Measurements from ENCODE around the gene MIF. TPM values are rescaled to one million over a fixed set of nuclear protein-coding genes. Genes with fewer than 3 reads are reported as not detected.

MIF gene
- total and polyA plus RNA-seq, 2 of the 4 experiments (the other 2 are of a cell fraction), result 123 to 530 TPM

- Histone ChIP-seq H3K9me3 (ENCODE audit: control insufficient read depth, insufficient read depth, low read length) (peaks cover 12% of the 10 kb centered on the region), H4K91ac (ENCODE audit: insufficient read depth, low read depth, low read length) (no peak overlapping the region), H2BK20ac (ENCODE audit: low read depth, low read length) (no peak overlapping the region), H3K27ac (ENCODE audit: insufficient read depth, low read length) (no peak overlapping the region), H2AK9ac (replicated peaks; ENCODE audit: low read depth, low read length, poor library complexity) (no peak overlapping the region), H3K9ac (ENCODE audit: low read depth, low read length) (no peak overlapping the region), H3K4ac (ENCODE audit: low read depth, low read length) (no peak overlapping the region), H4K8ac (ENCODE audit: low read depth in 2 of 2, low read length in 2 of 2) (no peak overlapping the region), H3K36me3 (ENCODE audit: control insufficient read depth, insufficient read depth, low read length) (no peaks in the 10 kb centered on the region), H2BK120ac (ENCODE audit: low read depth, low read length) (no peak overlapping the region), H3K18ac (ENCODE audit: low read depth, low read length) (no peak overlapping the region), H2AK5ac (ENCODE audit: low read depth, low read length) (no peak overlapping the region), H3K14ac (replicated peaks; ENCODE audit: low read depth, low read length) (no peak overlapping the region), H2BK15ac (ENCODE audit: low read depth, low read length) (no peak overlapping the region), H2AFZ (replicated peaks; ENCODE audit: low read length, poor library complexity) (no peak overlapping the region), H3K4me1 (ENCODE audit: control insufficient read depth, insufficient read depth, low read length) (peaks cover 5% of the 10 kb centered on the region), H3K79me1 (ENCODE audit: low read depth in 1 of 2, low read length in 2 of 2) (no peaks in the 10 kb centered on the region), H3K23ac (ENCODE audit: low read depth, low read length) (no peak overlapping the region), H2BK5ac (ENCODE audit: low read depth, low read length, poor library complexity, severe bottlenecking) (no peak overlapping the region), H4K20me1 (ENCODE audit: insufficient read depth, low read length) (no peaks in the 10 kb centered on the region), H3K4me3 (ENCODE audit: insufficient read depth, low read depth, low read length) (no peak overlapping the region), H3K27me3 (ENCODE audit: control insufficient read depth, insufficient read depth, low read length) (no peaks in the 10 kb centered on the region), H3K4me2 (ENCODE audit: low read depth, low read length) (no peak overlapping the region), H4K5ac (ENCODE audit: low read depth, low read length) (no peak overlapping the region), H3K9me1 (ENCODE audit: insufficient read depth, low read length) (0 out of 2 replicates have a peak, but pooled peaks cover 3% of the 10 kb centered on the region), H3K56ac (ENCODE audit: extremely low read depth, insufficient read depth, low read length) (no peak overlapping the region)
- in situ Hi-C loops (cut with MboI; ENCODE audit: low sequenced_read_pairs), result no loop called here
- DNase-seq, result no peak
- WGBS, 2 experiments (ENCODE audit: extremely low coverage in 2 of 2, insufficient read length in 1 of 2), result 20% methylated on average over 1 of the region's 2 CpGs; no CpG with 5 or more reads in 1 of the 2 experiments
- POLR2A ChIA-PET (ENCODE audit: unreplicated experiment), result no interaction called here
- no peak for ATAC-seq (ENCODE audit: low read depth)
- no TSS peak for BruUV-seq (replicated peaks)
- dilution Hi-C loops (cut with HindIII; ENCODE audit: low sequenced_read_pairs, unreplicated experiment), result no loop called here
- CTCF ChIA-PET, result no interaction called here
- intact Hi-C loops (cut with micrococcal nuclease), result no loop called here
- TF ChIP-seq BHLHE40 (IDR thresholded peaks at IDR 0.05; ENCODE audit: low read depth, low read length) (no peak), SMC3 (IDR thresholded peaks at IDR 0.05; ENCODE audit: low read depth, low read length) (no peak), RFX5 (IDR thresholded peaks at IDR 0.05; ENCODE audit: low read depth, low read length) (no peak), NFE2L2 (IDR thresholded peaks at IDR 0.05; ENCODE audit: low read depth, low read length) (no peak), MAFK (IDR thresholded peaks at IDR 0.05; ENCODE audit: low read depth, low read length) (no peak), RAD21 (IDR thresholded peaks at IDR 0.05; ENCODE audit: low read length) (no peak), MXI1 (IDR thresholded peaks at IDR 0.05; ENCODE audit: borderline replicate concordance, low read depth, low read length) (no peak), ELK1 (IDR thresholded peaks at IDR 0.05; ENCODE audit: borderline replicate concordance, low read depth, low read length) (no peak), CEBPB (IDR thresholded peaks at IDR 0.05; ENCODE audit: low read depth, low read length) (no peak)
- TF ChIP-seq, protein P1, sequence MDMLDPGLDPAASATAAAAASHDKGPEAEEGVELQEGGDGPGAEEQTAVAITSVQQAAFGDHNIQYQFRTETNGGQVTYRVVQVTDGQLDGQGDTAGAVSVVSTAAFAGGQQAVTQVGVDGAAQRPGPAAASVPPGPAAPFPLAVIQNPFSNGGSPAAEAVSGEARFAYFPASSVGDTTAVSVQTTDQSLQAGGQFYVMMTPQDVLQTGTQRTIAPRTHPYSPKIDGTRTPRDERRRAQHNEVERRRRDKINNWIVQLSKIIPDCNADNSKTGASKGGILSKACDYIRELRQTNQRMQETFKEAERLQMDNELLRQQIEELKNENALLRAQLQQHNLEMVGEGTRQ (IDR thresholded peaks at IDR 0.05; ENCODE audit: low read depth, low read length), result no peak
These were observed 28.7 kb downstream of the MIF start for GRCh38 chr22:23922921-23923320.
